ENCODE measurements around the gene SMIM45.

Gene SMIM45

GRCh38 chr22:41908411-41909309 lies 43.3 kb upstream of the SMIM45 start:
- CTCF ChIA-PET: interaction anchor here (0.6 to 3.8 kb wide), 14 partner anchors 11 to 280 kb away, joined by 3 to 66 read pairs (median 6); partner anchors contain the start of genes CENPM and TNFRSF13C
- no peak for TF ChIP-seq CBFB (CRISPR knock-in tag; IDR thresholded peaks at IDR 0.05; ENCODE audit: low read depth)
- no peak for TF ChIP-seq ARID4B (CRISPR knock-in tag; IDR thresholded peaks at IDR 0.05; ENCODE audit: borderline replicate concordance)
- TF ChIP-seq ZNF232 (CRISPR knock-in tag; IDR thresholded peaks at IDR 0.05): 0 out of 2 replicates have a peak, but pooled peaks have one; percentile 39
- Mint-ChIP-seq H3K4me3 (no peak overlapping the region), H3K4me1 (peaks cover 17% of the 10 kb centered on the region), H3K27me3 (ENCODE audit: low read depth) (peaks cover 50% of the 10 kb centered on the region), H3K9me3 (no peaks in the 10 kb centered on the region), H3K27ac (no peak overlapping the region), H3K36me3 (peaks cover 13% of the 10 kb centered on the region)
- ATAC-seq (peak; percentile 3), DNase-seq (ENCODE audit: low spot score) (no peak)
- POLR2A ChIA-PET: interaction anchor here (1.0 to 1.5 kb wide), 3 partner anchors 17 to 220 kb away, joined by 3 to 5 read pairs (median 3); partner anchors contain the start of genes CCDC134 and SNU13

GRCh38 chr22:41909310-41910049 lies 42.5 kb upstream of the SMIM45 start:
- H3K27ac Mint-ChIP-seq: no peak overlapping the region
- peak; percentile 4 for ATAC-seq
- ChIA-PET POLR2A (interaction anchor here (1.5 kb wide), 1 partner anchor 109 kb away, joined by 5 read pairs; the partner anchor contains the start of gene CCDC134), CTCF (interaction anchor here (1.0 to 3.8 kb wide), 9 partner anchors 10 to 242 kb away, joined by 3 to 66 read pairs (median 6); partner anchors contain the start of genes SREBF2 and TNFRSF13C)
- peaks cover 6% of the 10 kb centered on the region; the same call in 1 of the 2 replicates for H3K36me3 Mint-ChIP-seq
- peak overlapping the region; percentile 33 for H3K4me3 Mint-ChIP-seq
- H3K4me1 Mint-ChIP-seq: peaks cover 17% of the 10 kb centered on the region
- H3K27me3 Mint-ChIP-seq (ENCODE audit: low read depth): peaks cover 53% of the 10 kb centered on the region
- peak; percentile 6; the same call in 1 of the 2 replicates for TF ChIP-seq MAX (CRISPR knock-in tag; IDR thresholded peaks at IDR 0.05)
- no peak for TF ChIP-seq SP1 (CRISPR knock-in tag; conservative IDR thresholded peaks at IDR 0.05)
- TF ChIP-seq MXD4 (CRISPR knock-in tag; IDR thresholded peaks at IDR 0.05; ENCODE audit: borderline replicate concordance): no peak
- 0 out of 2 replicates have a peak, but pooled peaks have one; percentile 7 for TF ChIP-seq MYBL2 (CRISPR knock-in tag; IDR thresholded peaks at IDR 0.05)
- no peak for TF ChIP-seq ZMAT4 (CRISPR knock-in tag; IDR thresholded peaks at IDR 0.05)
- DNase-seq (ENCODE audit: low spot score): no peak
- H3K9me3 Mint-ChIP-seq: no peaks in the 10 kb centered on the region

- Mint-ChIP-seq H3K4me1 (peaks cover 17% of the 10 kb centered on the region), H3K27me3 (ENCODE audit: low read depth) (peaks cover 57% of the 10 kb centered on the region), H3K4me3 (no peak overlapping the region), H3K9me3 (no peaks in the 10 kb centered on the region), H3K36me3 (peaks cover 5% of the 10 kb centered on the region; the same call in 1 of the 2 replicates), H3K27ac (no peak overlapping the region)
- CTCF ChIA-PET: interaction anchor here (1.0 to 3.8 kb wide), 10 partner anchors 9 to 243 kb away, joined by 3 to 66 read pairs (median 6); partner anchors contain the start of genes SREBF2 and TNFRSF13C
- ATAC-seq (peak; percentile 27), DNase-seq (ENCODE audit: low spot score) (peak; percentile 69)
- POLR2A ChIA-PET: interaction anchor here (1.5 kb wide), 1 partner anchor 110 kb away, joined by 5 read pairs; the partner anchor contains the start of gene CCDC134
- TF ChIP-seq USF1 (CRISPR knock-in tag; IDR thresholded peaks at IDR 0.05) (no peak; the same call in 1 of the 2 replicates), STAT6 (CRISPR knock-in tag; conservative IDR thresholded peaks at IDR 0.05; ENCODE audit: low read depth) (no peak), ZNF671 (CRISPR knock-in tag; IDR thresholded peaks at IDR 0.05) (no peak), NFE2L1 (CRISPR knock-in tag; IDR thresholded peaks at IDR 0.05) (peak; percentile 95)
Measured at GRCh38 chr22:41910050-41911000, 41.6 kb upstream of the SMIM45 start.
